Common myeloid progenitor, CD34-positive (primary cell): ENCODE data around the gene PNO1.

ENCODE experiments used
- CTCF ChIA-PET: fragments of 350-600 bp; sonication (Branson Sonifier 250); formaldehyde crosslinking; loops from one replicate; lab custom pipeline; 2021; ENCODE audit warnings: antibody characterized with exemption; lab: Charles Lee
- POLR2A ChIA-PET: fragments of 350-600 bp; sonication (Branson Sonifier 250); formaldehyde crosslinking; loops from one replicate; lab custom pipeline; 2021; ENCODE audit warnings: antibody characterized with exemption; lab: Charles Lee
- DNase-seq, 3 donors: peaks; one replicate each; pipeline versions ENCODE4 v3.0.0 to v3.0.0-alpha.2; 2013
- H3K27ac ChIP-seq, 2 experiments: 1 replicate in 1 of 2; 2 replicates in 1 of 2; pipeline ENCODE4 v1.7.0; 2013; ENCODE audit warnings: inconsistent platforms in 2 of 2, low read length in 2 of 2, mild to moderate bottlenecking in 2 of 2, low read depth in 1 of 2, moderate library complexity in 1 of 2; ENCODE audit not compliant: severe bottlenecking in 2 of 2, insufficient read depth in 1 of 2, poor library complexity in 1 of 2
- H3K27me3 ChIP-seq, 5 experiments: replicated peaks in 2 of 5; 1 replicate in 3 of 5; 2 replicates in 2 of 5; pipeline versions ENCODE4 v1.6.1 to v1.7.0; 2013; ENCODE audit warnings: low read length in 4 of 5, mild to moderate bottlenecking in 2 of 5, moderate library complexity in 2 of 5, inconsistent platforms in 1 of 5; ENCODE audit not compliant: insufficient read depth in 5 of 5, control insufficient read depth in 4 of 5
- H3K36me3 ChIP-seq, 4 experiments: 1 replicate in 2 of 4; 2 replicates in 2 of 4; pipeline versions ENCODE4 v1.6.1 to v1.7.0; 2013; ENCODE audit warnings: low read length in 3 of 4, control low read depth in 1 of 4, mild to moderate bottlenecking in 1 of 4; ENCODE audit not compliant: control insufficient read depth in 4 of 4, insufficient read depth in 4 of 4
- H3K4me1 ChIP-seq, 4 experiments: 1 replicate in 3 of 4; 2 replicates in 1 of 4; pipeline versions ENCODE4 v1.6.1 to v1.7.1; 2013; ENCODE audit warnings: low read length in 3 of 4, mild to moderate bottlenecking in 3 of 4, control low read depth in 1 of 4, inconsistent platforms in 1 of 4, moderate library complexity in 1 of 4; ENCODE audit not compliant: control insufficient read depth in 4 of 4, insufficient read depth in 4 of 4; ENCODE audit errors: control extremely low read depth in 1 of 4
- H3K4me3 ChIP-seq, 7 experiments: 1 replicate in 4 of 7; 2 replicates in 3 of 7; pipeline versions ENCODE4 v1.5.1 to v1.7.0; 2013; ENCODE audit warnings: mild to moderate bottlenecking in 7 of 7, low read length in 6 of 7, moderate library complexity in 6 of 7, inconsistent platforms in 2 of 7, low read depth in 2 of 7, control low read depth in 1 of 7; ENCODE audit not compliant: insufficient read depth in 4 of 7, control insufficient read depth in 1 of 7; ENCODE audit errors: extremely low read depth in 1 of 7
- H3K9me3 ChIP-seq, 5 experiments: 1 replicate in 4 of 5; 2 replicates in 1 of 5; pipeline versions ENCODE4 v1.6.1 to v1.7.1; 2013; ENCODE audit warnings: low read length in 4 of 5, mild to moderate bottlenecking in 2 of 5, inconsistent platforms in 1 of 5, low read depth in 1 of 5, moderate library complexity in 1 of 5; ENCODE audit not compliant: control insufficient read depth in 4 of 5, insufficient read depth in 2 of 5; ENCODE audit errors: control extremely low read depth in 1 of 5
- WGBS: methylation state at CpG from one replicate; pipeline ENCODE4 v1.1.5; 2013; ENCODE audit not compliant: insufficient coverage; 5-methylcytosine and 5-hydroxymethylcytosine counted together

The PNO1 gene

DNA sequence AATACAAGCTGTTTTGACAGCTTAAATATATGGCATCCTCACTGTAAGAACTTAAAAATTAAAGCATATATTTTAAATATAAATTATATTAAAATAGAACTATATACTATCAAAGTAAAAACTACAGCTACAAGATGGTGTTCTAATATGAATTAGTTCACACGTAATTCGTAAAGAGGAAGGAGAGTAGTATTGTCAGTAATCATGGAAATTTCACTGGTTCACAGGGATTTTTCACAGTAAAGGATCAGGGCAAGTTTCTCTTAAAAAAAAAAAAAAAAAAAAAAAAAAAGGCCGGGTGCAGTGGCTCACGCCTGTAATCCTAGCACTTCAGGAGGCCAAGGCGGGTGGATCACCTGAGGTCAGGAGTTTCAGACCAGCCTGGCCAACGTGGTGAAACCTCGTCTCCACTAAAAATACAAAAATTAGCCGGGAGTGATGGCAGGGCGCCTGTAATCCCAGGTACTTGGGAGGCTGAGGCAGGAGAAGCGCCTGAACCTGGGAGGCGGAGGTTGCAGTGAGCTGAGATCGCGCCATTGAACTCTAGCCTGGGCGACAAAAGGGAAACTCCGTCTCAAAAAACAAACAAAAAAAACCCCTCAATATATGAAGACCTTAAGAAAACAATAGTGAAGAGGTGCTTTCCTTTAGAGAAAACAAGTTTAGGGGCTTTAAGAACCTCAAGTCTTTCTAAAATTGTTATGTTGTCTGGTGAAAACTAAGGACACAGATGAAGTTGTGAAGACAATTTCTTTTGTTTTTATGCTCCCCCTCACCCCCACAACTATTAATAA is 32.5 kb downstream of the PNO1 start:
- POLR2A ChIA-PET = no interaction called here

DNA sequence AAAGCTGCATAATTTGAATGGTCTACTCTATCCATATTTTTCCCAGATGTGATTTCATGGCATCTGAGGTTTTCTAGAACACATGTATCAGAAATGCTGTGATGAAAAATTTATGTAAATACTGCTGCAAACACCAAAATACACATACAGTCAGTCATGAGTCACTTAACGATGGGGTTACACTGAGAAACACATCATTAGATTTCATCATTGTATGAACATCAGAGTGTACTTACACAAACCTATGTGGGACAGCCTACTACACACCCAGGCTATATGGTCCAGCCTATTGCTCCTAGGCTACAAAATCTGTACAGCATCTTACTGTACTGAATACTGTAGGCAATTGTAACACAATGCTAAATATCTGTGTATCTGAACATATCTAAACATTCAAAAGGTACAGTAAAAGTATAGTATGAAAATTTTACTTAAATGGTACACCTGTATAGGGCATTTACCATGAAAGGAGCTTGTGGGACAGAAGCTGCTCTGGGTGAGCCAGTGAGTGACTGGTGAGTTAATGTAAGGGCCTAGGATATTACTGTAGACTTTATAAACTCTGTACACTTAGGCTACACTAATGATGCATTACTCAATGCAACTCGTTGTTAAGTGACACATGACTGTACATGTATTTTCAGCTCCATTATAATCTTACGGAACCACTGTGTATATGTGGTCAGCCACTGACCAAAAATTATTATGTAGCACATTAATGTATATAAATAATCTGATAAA is 33.5 kb downstream of the PNO1 start:
- CTCF ChIA-PET = interaction anchor here (2.2 to 2.8 kb wide), 4 partner anchors 23 to 101 kb away, joined by 5 to 9 read pairs (median 6); no protein-coding TSS in a partner anchor

More for the DNA sequence above, 32.5 kb downstream of the PNO1 start:
- H3K27me3 ChIP-seq = no peaks in the 10 kb centered on the region
- H3K4me1 ChIP-seq = peaks cover under 1 to 13% (median 5%) of the 10 kb centered on the region in 4 experiments
- no peak for DNase-seq
- H3K4me3 ChIP-seq = no peak overlapping the region
- CTCF ChIA-PET = interaction anchor here (0.9 to 2.9 kb wide), 10 partner anchors 14 to 736 kb away, joined by 3 to 11 read pairs (median 6); partner anchors contain the start of gene PNO1
- no peaks in the 10 kb centered on the region for H3K9me3 ChIP-seq
- H3K36me3 ChIP-seq = peaks cover 0 to 13% (median 9%) of the 10 kb centered on the region in 4 experiments
- WGBS = 94% methylated on average over 9 of the region's 15 CpGs
- H3K27ac ChIP-seq = no peak overlapping the region

DNA sequence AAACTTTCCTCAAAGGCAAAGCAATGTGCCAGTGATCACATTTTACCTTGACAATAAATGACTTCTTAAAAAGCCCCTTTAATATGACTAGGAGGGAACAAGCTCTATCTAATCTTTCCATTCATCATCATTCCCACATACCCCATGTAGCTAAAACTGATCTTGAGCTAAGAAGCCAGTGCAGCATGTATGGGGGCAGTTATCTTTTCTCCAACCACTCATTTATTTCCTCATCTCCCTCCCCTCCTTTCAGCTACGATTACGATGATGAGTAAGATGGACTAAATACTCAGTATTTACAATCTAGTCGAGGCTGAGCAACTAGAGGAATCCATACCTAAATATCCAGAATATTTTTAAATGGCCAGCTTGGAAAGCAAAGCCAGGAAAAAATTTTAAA is 35.5 kb downstream of the PNO1 start:
- Histone ChIP-seq H3K27ac (peak overlapping the region in 1 of 2 experiments; percentile 20), H3K4me1 (peaks cover 3 to 21% (median 11%) of the 10 kb centered on the region in 4 experiments), H3K36me3 (no peaks in the 10 kb centered on the region), H3K4me3 (no peak overlapping the region), H3K27me3 (no peaks in the 10 kb centered on the region), H3K9me3 (no peaks in the 10 kb centered on the region)
- POLR2A ChIA-PET = interaction anchor here (0.6 kb wide), 1 partner anchor 14 kb away, joined by 3 read pairs; no protein-coding TSS in a partner anchor
- WGBS = no CpG with 5 or more reads among the region's 3 CpGs
- CTCF ChIA-PET = interaction anchor here (0.6 to 6.9 kb wide), 10 partner anchors 8 to 168 kb away, joined by 3 to 63 read pairs (median 6); partner anchors contain the start of gene PPP3R1
- no peak for DNase-seq

More for the DNA sequence above, 33.5 kb downstream of the PNO1 start:
- no peak overlapping the region for H3K4me3 ChIP-seq
- WGBS = 80% methylated on average over 1 of the region's 3 CpGs
- no peaks in the 10 kb centered on the region for H3K9me3 ChIP-seq
- peaks cover 0 to 8% (median 6%) of the 10 kb centered on the region in 4 experiments for H3K36me3 ChIP-seq
- no peak overlapping the region for H3K27ac ChIP-seq
- DNase-seq = peak in 1 of 3 donors; percentile 26
- no peaks in the 10 kb centered on the region for H3K27me3 ChIP-seq
- H3K4me1 ChIP-seq = peaks cover 3 to 21% (median 11%) of the 10 kb centered on the region in 4 experiments
- POLR2A ChIA-PET = no interaction called here

DNA sequence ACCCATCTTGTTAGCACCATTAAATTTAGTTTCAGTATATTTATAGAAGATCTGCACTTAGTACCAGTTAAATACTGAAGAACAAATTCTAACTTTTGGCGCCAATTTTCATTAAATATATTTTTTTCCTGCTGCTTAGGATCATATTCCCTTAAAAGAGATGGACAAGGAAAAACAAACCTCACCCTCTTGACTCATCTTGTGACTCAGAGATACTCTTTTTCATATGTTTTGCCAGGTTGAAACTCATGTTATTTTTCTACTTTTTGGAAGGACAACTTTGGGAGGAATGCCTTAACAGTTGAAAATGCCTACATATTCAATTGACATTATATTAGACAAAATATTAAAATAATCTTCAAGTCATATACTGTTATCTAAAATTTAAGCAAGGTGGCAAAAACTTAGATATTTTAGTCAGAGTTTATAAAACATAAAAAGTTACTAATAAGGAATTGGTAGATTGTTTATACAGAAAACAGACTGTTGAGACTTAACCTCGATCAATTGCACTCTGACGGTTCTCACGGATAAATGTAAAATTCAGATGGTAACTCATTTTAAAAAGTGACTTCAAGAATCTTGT is 36.2 kb downstream of the PNO1 start:
- H3K27ac ChIP-seq = no peak overlapping the region
- peaks cover 3 to 19% (median 10%) of the 10 kb centered on the region in 4 experiments for H3K4me1 ChIP-seq
- no peaks in the 10 kb centered on the region for H3K9me3 ChIP-seq
- POLR2A ChIA-PET = no interaction called here
- CTCF ChIA-PET = interaction anchor here (0.6 to 6.9 kb wide), 12 partner anchors 8 to 167 kb away, joined by 3 to 63 read pairs (median 6); no protein-coding TSS in a partner anchor
- no peaks in the 10 kb centered on the region for H3K36me3 ChIP-seq
- no peaks in the 10 kb centered on the region for H3K27me3 ChIP-seq
- WGBS = no CpG with 5 or more reads among the region's 4 CpGs
- no peak overlapping the region for H3K4me3 ChIP-seq
- no peak for DNase-seq

DNA sequence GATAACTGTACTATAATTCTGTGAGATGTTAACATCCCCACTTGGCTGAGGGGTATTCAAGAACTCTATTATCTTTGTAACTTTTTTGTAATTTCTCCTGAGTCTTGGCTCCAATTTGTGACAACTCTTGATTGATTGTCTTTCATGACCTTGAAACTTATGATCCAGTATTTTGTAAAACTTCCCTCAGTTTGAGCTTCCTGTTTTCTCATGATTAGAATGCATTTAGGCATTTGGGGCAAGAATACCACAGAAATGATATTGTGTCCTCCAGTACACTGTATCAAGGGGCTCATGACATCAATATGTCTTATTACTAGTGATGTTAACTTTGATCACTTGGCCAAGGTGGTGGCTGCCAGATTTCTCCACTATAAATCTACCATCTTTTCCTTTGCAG is 37.4 kb downstream of the PNO1 start:
- peak in 1 of 3 donors; percentile 34 for DNase-seq
- no peak overlapping the region for H3K4me3 ChIP-seq
- no peak overlapping the region for H3K27ac ChIP-seq
- H3K36me3 ChIP-seq = no peaks in the 10 kb centered on the region
- H3K9me3 ChIP-seq = no peaks in the 10 kb centered on the region
- CTCF ChIA-PET = interaction anchor here (0.6 to 6.9 kb wide), 23 partner anchors 10 to 782 kb away, joined by 3 to 63 read pairs (median 4); no protein-coding TSS in a partner anchor
- peaks cover 3 to 15% (median 9%) of the 10 kb centered on the region in 4 experiments for H3K4me1 ChIP-seq
- no peaks in the 10 kb centered on the region for H3K27me3 ChIP-seq
- POLR2A ChIA-PET = interaction anchor here (0.6 kb wide), 1 partner anchor 91 kb away, joined by 3 read pairs; no protein-coding TSS in a partner anchor

DNA sequence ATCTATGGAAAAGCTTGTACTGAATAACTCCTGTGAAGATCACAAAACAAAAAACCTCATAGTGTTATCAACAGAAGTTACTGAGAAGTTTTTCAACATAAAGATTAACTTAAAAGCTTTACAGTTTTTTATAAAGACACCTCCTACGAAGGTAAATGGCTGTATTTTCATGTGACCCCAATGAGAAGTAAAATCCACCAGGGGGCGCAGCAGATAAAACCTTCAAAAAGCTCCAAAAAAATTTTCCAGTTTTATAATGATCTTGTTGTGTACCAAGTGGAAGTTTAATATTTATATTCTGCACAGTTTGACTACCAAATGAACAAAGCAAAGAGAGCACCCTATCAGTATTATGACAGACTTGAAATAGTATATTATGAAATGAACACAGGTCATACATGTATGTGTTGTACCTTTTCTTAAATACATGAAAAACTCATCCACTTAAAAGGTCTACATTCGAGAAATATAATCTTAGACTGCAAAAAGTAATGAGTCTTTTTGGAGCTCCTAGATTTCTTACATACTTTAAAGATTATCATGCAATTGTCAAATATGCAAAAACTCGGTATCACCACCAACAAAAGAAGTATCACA is 38.5 kb downstream of the PNO1 start:
- ChIA-PET POLR2A (interaction anchor here (0.6 kb wide), 1 partner anchor 16 kb away, joined by 3 read pairs; no protein-coding TSS in a partner anchor), CTCF (interaction anchor here (0.6 to 6.9 kb wide), 35 partner anchors 8 to 246 kb away, joined by 3 to 63 read pairs (median 4); partner anchors contain the start of gene PPP3R1)
- H3K4me1 ChIP-seq = peaks cover 3 to 15% (median 9%) of the 10 kb centered on the region in 4 experiments
- no peaks in the 10 kb centered on the region for H3K27me3 ChIP-seq
- no peak overlapping the region for H3K27ac ChIP-seq
- no CpG with 5 or more reads among the region's 4 CpGs for WGBS
- H3K36me3 ChIP-seq = no peaks in the 10 kb centered on the region
- H3K9me3 ChIP-seq = no peaks in the 10 kb centered on the region
- H3K4me3 ChIP-seq = no peak overlapping the region
- peak; percentile 70 to 79 (median 75) for DNase-seq
